ENCODE results near the gene DUOX1.

DNA sequence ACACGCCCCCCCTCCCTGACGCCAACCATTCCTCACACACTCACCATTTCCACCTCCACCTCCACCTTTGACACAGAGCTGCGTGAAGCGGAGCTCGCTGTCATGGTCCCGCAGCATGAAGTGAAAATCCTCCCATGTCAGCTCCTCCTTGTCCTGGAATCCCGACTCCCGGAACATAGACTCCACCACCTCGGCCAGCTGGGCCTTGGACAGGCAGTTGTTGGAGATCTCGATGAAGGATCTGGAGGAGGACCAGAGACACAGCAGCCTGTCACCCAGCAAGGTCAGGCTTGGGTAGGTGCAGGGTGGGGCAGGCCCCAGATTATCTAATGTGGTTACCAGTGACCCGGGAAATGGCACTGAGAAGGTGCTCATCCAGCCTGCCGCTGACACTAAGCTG is 28.0 kb upstream of the DUOX1 start:
- no peak for TF ChIP-seq CTCF (IDR thresholded peaks at IDR 0.05)
- TF ChIP-seq POLR2A (IDR thresholded peaks at IDR 0.05), result no peak

Data from tibial nerve (tissue), 3 donors.